Suprapubic skin (tissue), 4 donors: Measurements from ENCODE around the gene SDC4.

Experiments
- EP300 ChIP-seq: sonication (generic); formaldehyde crosslinking; IDR thresholded peaks from one replicate; pipeline ENCODE4 v1.6.1; 2017; ENCODE audit warnings: antibody characterized with exemption
- POLR2A ChIP-seq, 2 donors: fragments of 450-650 bp; IDR thresholded peaks; one replicate each; pipeline ENCODE4 v1.6.1; 2017; ENCODE audit warnings: antibody characterized with exemption in 2 of 2, mild to moderate bottlenecking in 2 of 2, moderate library complexity in 2 of 2
- POLR2AphosphoS5 ChIP-seq, 3 donors: sonication (generic); formaldehyde crosslinking; IDR thresholded peaks; one replicate each; pipeline ENCODE4 v1.6.1; 2017; ENCODE audit warnings: antibody characterized with exemption in 3 of 3
- TF ChIP-seq, protein P1 (sequence below), 2 donors: fragments of 200-600 bp in 1 of 2; fragments of 450-650 bp in 1 of 2; sonication (generic) in 1 of 2; IDR thresholded peaks; one replicate each; pipeline ENCODE4 v1.5.1; 2016 to 2019; ENCODE audit warnings: antibody characterized with exemption in 2 of 2, mild to moderate bottlenecking in 1 of 2, moderate library complexity in 1 of 2

- TF ChIP-seq, protein P1, sequence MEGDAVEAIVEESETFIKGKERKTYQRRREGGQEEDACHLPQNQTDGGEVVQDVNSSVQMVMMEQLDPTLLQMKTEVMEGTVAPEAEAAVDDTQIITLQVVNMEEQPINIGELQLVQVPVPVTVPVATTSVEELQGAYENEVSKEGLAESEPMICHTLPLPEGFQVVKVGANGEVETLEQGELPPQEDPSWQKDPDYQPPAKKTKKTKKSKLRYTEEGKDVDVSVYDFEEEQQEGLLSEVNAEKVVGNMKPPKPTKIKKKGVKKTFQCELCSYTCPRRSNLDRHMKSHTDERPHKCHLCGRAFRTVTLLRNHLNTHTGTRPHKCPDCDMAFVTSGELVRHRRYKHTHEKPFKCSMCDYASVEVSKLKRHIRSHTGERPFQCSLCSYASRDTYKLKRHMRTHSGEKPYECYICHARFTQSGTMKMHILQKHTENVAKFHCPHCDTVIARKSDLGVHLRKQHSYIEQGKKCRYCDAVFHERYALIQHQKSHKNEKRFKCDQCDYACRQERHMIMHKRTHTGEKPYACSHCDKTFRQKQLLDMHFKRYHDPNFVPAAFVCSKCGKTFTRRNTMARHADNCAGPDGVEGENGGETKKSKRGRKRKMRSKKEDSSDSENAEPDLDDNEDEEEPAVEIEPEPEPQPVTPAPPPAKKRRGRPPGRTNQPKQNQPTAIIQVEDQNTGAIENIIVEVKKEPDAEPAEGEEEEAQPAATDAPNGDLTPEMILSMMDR (IDR thresholded peaks at IDR 0.05) = no peak
- TF ChIP-seq POLR2AphosphoS5 (IDR thresholded peaks at IDR 0.05) (no peak), POLR2A (IDR thresholded peaks at IDR 0.05) (no peak), EP300 (no peak)
Observed at GRCh38 chr20:45320948-45321595, 27.2 kb downstream of the SDC4 start.
